Lower leg skin (tissue), 3 donors: ENCODE data around the gene SPAG7.

Experiments used
- POLR2A ChIP-seq, 2 donors: fragments of 450-650 bp; IDR thresholded peaks; one replicate each; pipeline ENCODE4 v1.6.1; 2016 to 2017; ENCODE audit warnings: antibody characterized with exemption in 2 of 2, mild to moderate bottlenecking in 1 of 2, moderate library complexity in 1 of 2
- TF ChIP-seq, protein P1 (sequence below), 3 donors: fragments of 450-650 bp; IDR thresholded peaks; one replicate each; pipeline ENCODE4 v1.5.1; 2016; ENCODE audit warnings: antibody characterized with exemption in 3 of 3, mild to moderate bottlenecking in 3 of 3, moderate library complexity in 2 of 3

DNA sequence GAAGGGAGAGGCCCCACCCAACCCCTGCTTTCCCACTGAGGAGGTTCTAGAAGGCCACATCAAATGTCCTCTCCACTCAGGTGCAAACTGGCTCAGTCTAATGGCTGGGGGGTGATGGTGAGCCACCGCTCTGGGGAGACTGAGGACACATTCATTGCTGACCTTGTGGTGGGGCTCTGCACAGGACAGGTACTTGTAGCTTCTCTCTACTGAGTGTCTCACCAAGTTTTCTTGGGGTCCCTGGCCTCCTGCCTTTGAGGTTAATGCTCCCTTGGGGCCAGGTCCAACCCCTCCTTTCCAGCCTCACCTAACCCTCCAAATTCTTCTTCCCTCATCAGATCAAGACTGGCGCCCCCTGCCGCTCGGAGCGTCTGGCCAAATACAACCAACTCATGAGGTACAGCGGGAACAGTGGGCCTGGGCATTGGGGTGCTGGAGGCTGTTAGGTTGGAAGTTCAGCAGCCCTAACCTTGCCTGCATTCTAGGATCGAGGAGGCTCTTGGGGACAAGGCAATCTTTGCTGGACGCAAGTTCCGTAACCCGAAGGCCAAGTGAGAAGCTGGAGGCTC is 11.0 kb downstream of the SPAG7 start:
- TF ChIP-seq, protein P1, sequence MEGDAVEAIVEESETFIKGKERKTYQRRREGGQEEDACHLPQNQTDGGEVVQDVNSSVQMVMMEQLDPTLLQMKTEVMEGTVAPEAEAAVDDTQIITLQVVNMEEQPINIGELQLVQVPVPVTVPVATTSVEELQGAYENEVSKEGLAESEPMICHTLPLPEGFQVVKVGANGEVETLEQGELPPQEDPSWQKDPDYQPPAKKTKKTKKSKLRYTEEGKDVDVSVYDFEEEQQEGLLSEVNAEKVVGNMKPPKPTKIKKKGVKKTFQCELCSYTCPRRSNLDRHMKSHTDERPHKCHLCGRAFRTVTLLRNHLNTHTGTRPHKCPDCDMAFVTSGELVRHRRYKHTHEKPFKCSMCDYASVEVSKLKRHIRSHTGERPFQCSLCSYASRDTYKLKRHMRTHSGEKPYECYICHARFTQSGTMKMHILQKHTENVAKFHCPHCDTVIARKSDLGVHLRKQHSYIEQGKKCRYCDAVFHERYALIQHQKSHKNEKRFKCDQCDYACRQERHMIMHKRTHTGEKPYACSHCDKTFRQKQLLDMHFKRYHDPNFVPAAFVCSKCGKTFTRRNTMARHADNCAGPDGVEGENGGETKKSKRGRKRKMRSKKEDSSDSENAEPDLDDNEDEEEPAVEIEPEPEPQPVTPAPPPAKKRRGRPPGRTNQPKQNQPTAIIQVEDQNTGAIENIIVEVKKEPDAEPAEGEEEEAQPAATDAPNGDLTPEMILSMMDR (IDR thresholded peaks at IDR 0.05): no peak
- TF ChIP-seq POLR2A (IDR thresholded peaks at IDR 0.05): no peak
